Coronary artery (tissue), 2 donors: ENCODE data around the gene LRG1.
A peak's percentile ranks its signal among the peaks of the same experiment; 100 is the strongest.

Experiments
- DNase-seq: peaks from one replicate; pipeline ENCODE4 v3.0.0-alpha.2; 2017; ENCODE audit warnings: low spot score
- H3K27ac ChIP-seq, 2 donors: fragments of 200-600 bp; sonication (generic); one replicate each; pipeline ENCODE4 v1.5.1; 2016 to 2019
- H3K4me3 ChIP-seq: fragments of 200-600 bp; sonication (generic); 2 replicates; pipeline ENCODE4 v1.5.1; 2016; ENCODE audit warnings: mild to moderate bottlenecking, moderate library complexity
- CTCF ChIP-seq: fragments of 200-600 bp; sonication (generic); IDR thresholded peaks from one replicate; pipeline ENCODE4 v1.5.1; 2019; ENCODE audit warnings: antibody characterized with exemption

LRG1 gene

GRCh38 chr19:4580021-4580901 is 40.4 kb upstream of the LRG1 start:
- Histone ChIP-seq H3K4me3 (peak overlapping the region; percentile 59), H3K27ac (peak overlapping the region in 1 of 2 donors; percentile 35)
- DNase-seq = no peak
- no peak for TF ChIP-seq CTCF

- no peak for DNase-seq
- no peak overlapping the region for H3K4me3 ChIP-seq
- TF ChIP-seq CTCF = no peak
- H3K27ac ChIP-seq = no peak overlapping the region
Measured at GRCh38 chr19:4579389-4579788, 39.6 kb upstream of the LRG1 start.

- DNase-seq = no peak
- no peak for TF ChIP-seq CTCF
- Histone ChIP-seq H3K4me3 (no peak overlapping the region), H3K27ac (no peak overlapping the region)
Measured at GRCh38 chr19:4578552-4579248, 38.9 kb upstream of the LRG1 start.

- no peak overlapping the region for H3K27ac ChIP-seq
- H3K4me3 ChIP-seq = no peak overlapping the region
- TF ChIP-seq CTCF = no peak
- DNase-seq = no peak
Measured at GRCh38 chr19:4577020-4577782, 37.4 kb upstream of the LRG1 start.

GRCh38 chr19:4576016-4576933 is 36.4 kb upstream of the LRG1 start:
- peak; percentile 20 for TF ChIP-seq CTCF
- DNase-seq = no peak
- Histone ChIP-seq H3K27ac (peak overlapping the region in 1 of 2 donors; percentile 70), H3K4me3 (no peak overlapping the region)
